Sigmoid colon (tissue), 7 donors: Measurements from ENCODE around the gene ZNF532. TPM values are rescaled to one million over a fixed set of nuclear protein-coding genes. Genes with fewer than 3 reads are reported as not detected.

ENCODE experiments used
- DNase-seq: peaks from one replicate; pipeline ENCODE4 v3.0.0-alpha.2; 2019
- H3K27ac ChIP-seq, 4 donors: fragments of 200-600 bp; sonication (generic); one replicate each; pipeline ENCODE4 v1.5.1; 2016 to 2019; ENCODE audit warnings: mild to moderate bottlenecking in 1 of 4
- H3K27me3 ChIP-seq, 3 donors: fragments of 200-600 bp; sonication (generic); one replicate each; pipeline ENCODE4 v1.5.1; 2019; ENCODE audit warnings: mild to moderate bottlenecking in 1 of 3
- H3K36me3 ChIP-seq, 4 donors: fragments of 200-600 bp; sonication (generic); one replicate each; pipeline ENCODE4 v1.5.1; 2016 to 2019
- H3K4me1 ChIP-seq, 4 donors: fragments of 200-600 bp; sonication (generic); one replicate each; pipeline ENCODE4 v1.5.1; 2017 to 2019
- H3K4me3 ChIP-seq, 4 donors: fragments of 200-600 bp; sonication (generic); one replicate each; pipeline ENCODE4 v1.5.1; 2017 to 2019; ENCODE audit warnings: mild to moderate bottlenecking in 2 of 4, moderate library complexity in 1 of 4
- H3K9me3 ChIP-seq, 4 donors: fragments of 200-600 bp in 3 of 4; sonication (generic) in 3 of 4; one replicate each; pipeline versions ENCODE4 v1.5.1 to v1.6.1; 2013 to 2019
- CTCF ChIP-seq, 4 experiments: fragments of 450-650 bp in 3 of 4; fragments of 200-600 bp in 1 of 4; IDR thresholded peaks; one replicate each; pipeline ENCODE4 v1.5.1; 2016 to 2019; ENCODE audit warnings: antibody characterized with exemption in 4 of 4, mild to moderate bottlenecking in 3 of 4, moderate library complexity in 2 of 4
- EP300 ChIP-seq, 4 donors: sonication (generic); formaldehyde crosslinking; IDR thresholded peaks; one replicate each; pipeline ENCODE4 v1.6.1; 2017; ENCODE audit warnings: antibody characterized with exemption in 4 of 4
- POLR2A ChIP-seq, 2 donors: fragments of 450-650 bp; IDR thresholded peaks; one replicate each; pipeline ENCODE4 v1.6.1; 2016; ENCODE audit warnings: antibody characterized with exemption in 2 of 2, mild to moderate bottlenecking in 2 of 2, moderate library complexity in 2 of 2
- POLR2AphosphoS5 ChIP-seq, 4 donors: sonication (generic); formaldehyde crosslinking; IDR thresholded peaks; one replicate each; pipeline ENCODE4 v1.6.1; 2017; ENCODE audit warnings: antibody characterized with exemption in 4 of 4
- WGBS, 2 donors: extraction: QIAGEN DNeasy Blood & Tissue Kit; methylation state at CpG; one replicate each; pipeline ENCODE4 v1.1.7; 2013; 5-methylcytosine and 5-hydroxymethylcytosine counted together
- intact Hi-C: fragments of 100-400 bp; cut with DNase I; formaldehyde crosslinking; loops from one replicate; pipeline ENCODE4 v1.15.1; 2023
- polyA plus RNA-seq, 3 donors: library from polyadenylated mRNA; stranded (reverse); fragments of 200-250 nt; gene quantifications; one replicate each; pipeline ENCODE4 v1.2.3, GENCODE V29; 2013
- total RNA-seq, 4 donors: library from RNA; depleted of rRNA; stranded (reverse); fragments of >200 nt; gene quantifications; one replicate each; pipeline ENCODE4 v1.1.0, GENCODE V29; 2016
- donor health status: healthy with polysubstance abuse.
- donor health status: Bipolar disorder and iron deficiency.
- donor health status: healthy.

Gene ZNF532
- total and polyA plus RNA-seq, 7 donors, result 1.4 to 104 (median 71.0) TPM

- no peaks in the 10 kb centered on the region for H3K9me3 ChIP-seq
- no peak for TF ChIP-seq POLR2A (IDR thresholded peaks at IDR 0.05)
- TF ChIP-seq POLR2AphosphoS5 (IDR thresholded peaks at IDR 0.05), result no peak
- no peak for TF ChIP-seq EP300 (IDR thresholded peaks at IDR 0.05)
- peaks cover 0 to 13% (median 9%) of the 10 kb centered on the region in 4 donors for H3K4me1 ChIP-seq
- intact Hi-C loops, result no loop called here
- 94 to 96% methylated on average over 10 of the region's 10 CpGs for WGBS, 2 donors
- H3K36me3 ChIP-seq, result peaks cover 0 to 31% (median 16%) of the 10 kb centered on the region in 4 donors
- no peaks in the 10 kb centered on the region for H3K27me3 ChIP-seq
- no peak overlapping the region for H3K27ac ChIP-seq
- no peak for DNase-seq
- no peak overlapping the region for H3K4me3 ChIP-seq
Measured at GRCh38 chr18:58922995-58923394, 58.3 kb downstream of the ZNF532 start.

DNA sequence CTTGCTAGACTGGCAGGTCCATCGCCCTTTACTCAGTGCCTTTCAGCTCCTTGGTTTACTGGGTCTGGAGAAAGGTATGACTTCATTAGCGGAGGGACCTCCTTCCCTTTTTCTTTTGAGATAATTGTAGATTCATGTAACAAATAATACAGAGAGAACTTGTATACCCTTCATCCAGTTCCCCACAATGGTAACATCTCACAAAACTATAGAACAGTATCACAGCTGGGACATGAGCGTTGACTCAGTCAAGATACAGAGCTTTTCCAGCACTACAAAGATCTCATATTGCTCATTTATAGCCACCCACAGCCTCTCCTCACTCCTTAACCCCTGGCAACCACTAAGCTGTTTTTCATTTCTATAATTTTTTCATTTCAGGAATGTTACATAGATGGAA lies 59.8 kb downstream of the ZNF532 start:
- intact Hi-C loops, result no loop called here
- TF ChIP-seq POLR2AphosphoS5 (IDR thresholded peaks at IDR 0.05) (no peak), CTCF (IDR thresholded peaks at IDR 0.05) (no peak), EP300 (IDR thresholded peaks at IDR 0.05) (no peak), POLR2A (IDR thresholded peaks at IDR 0.05) (no peak)
- peaks cover 0 to 17% (median 8%) of the 10 kb centered on the region in 4 donors for H3K36me3 ChIP-seq
- WGBS, 2 donors, result 95 to 97% methylated on average over 3 of the region's 3 CpGs
- peaks cover 0 to 26% (median 19%) of the 10 kb centered on the region in 4 donors for H3K4me1 ChIP-seq
- no peak overlapping the region for H3K4me3 ChIP-seq
- H3K27me3 ChIP-seq, result no peaks in the 10 kb centered on the region
- no peak overlapping the region for H3K27ac ChIP-seq
- DNase-seq, result no peak
- H3K9me3 ChIP-seq, result no peaks in the 10 kb centered on the region

- Histone ChIP-seq H3K4me3 (no peak overlapping the region), H3K4me1 (peaks cover 0 to 26% (median 19%) of the 10 kb centered on the region in 4 donors), H3K27ac (no peak overlapping the region), H3K27me3 (no peaks in the 10 kb centered on the region), H3K36me3 (peaks cover 0 to 8% (median 3%) of the 10 kb centered on the region in 4 donors), H3K9me3 (no peaks in the 10 kb centered on the region)
- TF ChIP-seq POLR2AphosphoS5 (IDR thresholded peaks at IDR 0.05), result no peak
- no peak for TF ChIP-seq POLR2A (IDR thresholded peaks at IDR 0.05)
- no peak for TF ChIP-seq EP300 (IDR thresholded peaks at IDR 0.05)
- no peak for TF ChIP-seq CTCF (IDR thresholded peaks at IDR 0.05)
- WGBS, 2 donors, result 81 to 90% methylated on average over 5 of the region's 5 CpGs
- intact Hi-C loops, result no loop called here
- no peak for DNase-seq
Measured at GRCh38 chr18:58927659-58928058, 63.0 kb downstream of the ZNF532 start.

DNA sequence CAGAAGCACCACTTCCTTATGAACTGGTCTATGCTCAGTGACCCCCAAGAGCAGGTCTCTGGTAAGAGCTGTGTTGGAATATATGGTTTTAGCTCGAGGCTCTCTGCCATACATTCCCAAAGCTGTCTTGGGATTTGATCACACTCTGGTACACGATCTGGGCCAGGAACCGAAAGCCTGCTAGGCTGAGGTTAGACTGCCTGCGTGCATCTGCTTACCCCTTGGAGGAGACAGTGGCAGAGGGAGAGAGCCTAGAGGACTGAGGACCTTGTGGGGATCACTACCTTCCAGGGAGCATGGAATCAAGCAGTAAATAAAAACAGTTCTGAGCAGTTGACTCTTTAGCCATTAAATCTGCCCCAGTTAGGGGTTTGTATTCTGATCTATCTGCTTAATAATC lies 63.7 kb downstream of the ZNF532 start:
- Histone ChIP-seq H3K9me3 (no peaks in the 10 kb centered on the region), H3K4me1 (peaks cover 0 to 26% (median 17%) of the 10 kb centered on the region in 4 donors), H3K36me3 (peaks cover 0 to 8% (median under 1%) of the 10 kb centered on the region in 4 donors), H3K27ac (no peak overlapping the region), H3K27me3 (no peaks in the 10 kb centered on the region), H3K4me3 (no peak overlapping the region)
- DNase-seq, result no peak
- WGBS, 2 donors, result 78 to 84% methylated on average over 4 of the region's 4 CpGs
- intact Hi-C loops, result no loop called here
- TF ChIP-seq EP300 (IDR thresholded peaks at IDR 0.05), result no peak
- TF ChIP-seq POLR2AphosphoS5 (IDR thresholded peaks at IDR 0.05), result no peak
- no peak for TF ChIP-seq POLR2A (IDR thresholded peaks at IDR 0.05)
- TF ChIP-seq CTCF (IDR thresholded peaks at IDR 0.05), result no peak

- 89 to 90% methylated on average over 6 of the region's 6 CpGs for WGBS, 2 donors
- H3K4me3 ChIP-seq, result no peak overlapping the region
- DNase-seq, result no peak
- TF ChIP-seq POLR2A (IDR thresholded peaks at IDR 0.05) (no peak), EP300 (IDR thresholded peaks at IDR 0.05) (no peak), POLR2AphosphoS5 (IDR thresholded peaks at IDR 0.05) (no peak), CTCF (IDR thresholded peaks at IDR 0.05) (no peak)
- no peaks in the 10 kb centered on the region for H3K27me3 ChIP-seq
- H3K4me1 ChIP-seq, result peaks cover 0 to 26% (median 16%) of the 10 kb centered on the region in 4 donors
- H3K27ac ChIP-seq, result no peak overlapping the region
- intact Hi-C loops, result no loop called here
- H3K9me3 ChIP-seq, result no peaks in the 10 kb centered on the region
- H3K36me3 ChIP-seq, result peaks cover 0 to 3% (median 0%) of the 10 kb centered on the region in 4 donors
Measured at GRCh38 chr18:58929206-58929605, 64.5 kb downstream of the ZNF532 start.
